NCI-H1105 (cell line): ENCODE measurements around the gene IL36B.
"Not testable (repeated sequence)": the region's sequence is repeated elsewhere in the genome, so short reads cannot be mapped to it uniquely, and the experiment has no call there.

Experiments
- DNase-seq: peaks from one replicate; lab custom pipeline; 2025; lab: John Stamatoyannopoulos, UW

The IL36B gene

DNA sequence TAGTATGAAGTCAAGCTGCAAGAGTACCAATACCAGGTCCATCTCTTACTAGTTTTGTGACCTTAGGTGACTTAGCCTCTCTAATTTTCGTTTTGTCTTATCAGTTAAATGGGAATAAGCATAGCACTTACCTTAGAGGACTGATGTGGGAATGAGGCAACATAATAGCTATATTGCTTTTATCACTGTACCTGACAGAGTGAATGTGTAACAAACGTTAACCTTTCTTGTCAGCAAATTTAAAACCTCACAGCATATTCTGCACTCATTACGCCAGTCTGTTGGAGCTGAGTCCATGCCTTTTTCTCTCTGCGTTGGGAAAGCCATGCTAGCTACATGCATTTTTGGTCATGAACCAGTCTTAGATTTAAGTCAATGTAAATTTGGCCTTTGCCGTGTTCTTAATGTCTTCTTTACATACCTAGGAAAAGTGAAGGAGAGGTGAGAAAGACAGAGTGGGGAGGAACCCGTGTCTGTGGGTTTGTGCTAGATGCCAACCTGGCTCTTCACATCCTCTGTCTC lies at the start of gene IL36B:
TSS of gene IL36B (minus strand) at position 472 of the 522 bp plus-strand sequence.
- no peak for DNase-seq

DNA sequence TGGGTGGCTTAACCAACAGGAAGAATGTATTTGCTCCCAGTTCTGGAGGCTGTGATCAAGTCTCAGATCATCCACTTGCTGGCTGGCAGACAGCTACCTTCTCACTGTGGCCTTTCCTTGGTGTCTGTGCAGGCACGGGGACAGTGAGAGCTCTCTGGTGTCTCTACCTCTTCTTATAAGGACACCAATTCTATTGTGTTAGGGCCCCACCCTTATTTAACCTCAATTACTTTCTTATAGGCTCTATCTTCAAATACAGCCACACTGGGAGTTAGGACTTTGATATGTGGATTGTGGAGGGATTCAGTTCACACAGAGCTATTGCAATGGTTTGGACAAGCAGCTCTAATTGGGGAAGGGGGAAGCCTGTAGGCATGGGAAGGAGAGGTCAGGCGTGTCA lies 49.5 kb upstream of the IL36B start:
- DNase-seq: no peak

DNA sequence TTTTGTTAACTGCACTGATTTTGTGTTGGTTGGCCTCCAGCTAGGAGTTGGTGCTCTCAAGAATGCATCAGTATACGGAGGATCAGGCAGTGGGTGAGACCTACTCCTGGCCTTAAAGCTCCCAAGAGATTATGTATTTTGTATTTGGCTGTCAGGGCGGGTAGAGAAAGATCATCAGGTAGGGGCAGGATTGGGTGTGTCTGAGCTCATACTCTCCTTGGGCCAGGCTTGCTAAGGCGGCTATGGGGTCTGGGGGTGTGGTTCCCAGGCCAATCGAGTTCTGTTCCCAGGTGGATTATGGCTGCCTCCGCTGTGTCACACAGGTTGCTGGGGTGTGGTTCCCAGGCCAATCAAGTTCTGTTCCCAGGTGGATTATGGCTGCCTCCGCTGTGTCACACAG lies 45.9 kb upstream of the IL36B start:
- DNase-seq: no peak

- DNase-seq: no peak
These were observed 45.4 kb upstream of the IL36B start for GRCh38 chr2:113098041-113098440.

DNA sequence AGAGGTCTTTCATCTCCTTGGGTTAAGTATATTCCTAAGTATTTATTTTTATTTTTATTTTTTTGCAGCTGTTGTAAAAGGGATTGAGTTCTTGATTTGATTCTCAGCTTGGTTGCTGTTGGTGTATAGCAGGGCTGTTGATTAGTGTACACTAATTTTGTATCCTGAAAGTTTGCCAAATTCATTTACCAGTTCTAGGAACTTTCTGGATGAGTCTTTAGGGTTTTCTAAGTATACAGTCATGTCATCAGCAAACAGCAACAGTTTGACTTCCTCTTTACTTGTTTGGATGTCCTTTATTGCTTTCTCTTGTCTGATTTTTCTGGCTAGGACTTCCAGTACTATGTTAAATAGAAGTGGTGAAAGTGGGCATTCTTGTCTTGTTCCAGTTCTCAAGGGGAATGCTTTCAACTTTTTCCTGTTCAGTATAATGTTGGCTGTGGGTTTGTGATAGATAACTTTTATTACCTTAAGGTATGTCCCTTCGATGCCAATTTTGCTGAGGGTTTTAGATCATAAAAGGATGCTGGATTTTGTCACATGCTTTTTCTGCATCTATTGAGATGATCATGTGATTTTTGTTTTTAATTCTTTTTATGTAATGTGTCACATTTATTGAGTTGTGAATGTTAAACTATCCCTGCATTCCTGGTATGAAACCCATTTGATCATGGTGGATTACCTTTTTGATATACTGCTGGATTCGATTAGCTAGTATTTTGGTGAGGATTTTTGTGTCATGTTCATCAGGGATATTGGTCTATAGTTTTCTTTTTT lies 44.4 kb upstream of the IL36B start:
- DNase-seq: not testable (repeated sequence)

GRCh38 chr2:113096306-113096705 lies 43.6 kb upstream of the IL36B start:
- not testable (repeated sequence) for DNase-seq

GRCh38 chr2:113093613-113093977 lies 40.9 kb upstream of the IL36B start:
- no peak for DNase-seq

- DNase-seq: no peak
These were observed 40.4 kb upstream of the IL36B start for GRCh38 chr2:113092864-113093612.

DNA sequence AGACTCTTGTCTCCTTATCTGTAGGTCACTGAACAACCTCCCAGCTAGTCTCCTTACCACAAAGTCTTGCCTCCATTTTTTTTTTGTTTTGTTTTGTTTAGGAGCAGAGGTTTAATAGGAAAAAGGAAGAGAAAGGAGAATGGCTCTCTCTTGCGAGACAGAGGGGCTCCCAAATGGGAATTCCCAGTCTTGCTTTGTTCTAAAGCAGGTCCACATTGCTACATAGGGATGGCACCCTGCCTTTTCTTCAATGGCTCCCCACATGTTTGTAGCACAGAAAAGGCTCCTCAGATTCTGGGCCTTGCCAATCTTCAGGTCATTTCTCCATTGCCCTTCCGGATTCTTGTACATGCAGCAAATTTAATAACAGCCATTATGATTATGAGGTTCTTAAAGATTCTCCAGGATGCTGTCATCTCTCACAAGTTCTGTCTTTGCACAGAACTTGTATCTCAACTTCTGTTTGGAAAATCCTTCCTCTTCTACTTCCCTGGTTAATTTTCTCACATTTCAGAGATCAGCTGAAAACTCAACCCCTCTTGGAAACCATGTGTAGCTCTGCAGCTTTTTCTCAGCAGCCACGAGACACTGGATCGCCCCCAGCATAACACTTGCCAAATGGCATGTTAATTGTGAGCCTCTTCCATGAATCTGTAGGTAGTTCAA lies 38.7 kb upstream of the IL36B start:
- no peak for DNase-seq

GRCh38 chr2:113089916-113090315 lies 37.2 kb upstream of the IL36B start:
- no peak for DNase-seq

DNA sequence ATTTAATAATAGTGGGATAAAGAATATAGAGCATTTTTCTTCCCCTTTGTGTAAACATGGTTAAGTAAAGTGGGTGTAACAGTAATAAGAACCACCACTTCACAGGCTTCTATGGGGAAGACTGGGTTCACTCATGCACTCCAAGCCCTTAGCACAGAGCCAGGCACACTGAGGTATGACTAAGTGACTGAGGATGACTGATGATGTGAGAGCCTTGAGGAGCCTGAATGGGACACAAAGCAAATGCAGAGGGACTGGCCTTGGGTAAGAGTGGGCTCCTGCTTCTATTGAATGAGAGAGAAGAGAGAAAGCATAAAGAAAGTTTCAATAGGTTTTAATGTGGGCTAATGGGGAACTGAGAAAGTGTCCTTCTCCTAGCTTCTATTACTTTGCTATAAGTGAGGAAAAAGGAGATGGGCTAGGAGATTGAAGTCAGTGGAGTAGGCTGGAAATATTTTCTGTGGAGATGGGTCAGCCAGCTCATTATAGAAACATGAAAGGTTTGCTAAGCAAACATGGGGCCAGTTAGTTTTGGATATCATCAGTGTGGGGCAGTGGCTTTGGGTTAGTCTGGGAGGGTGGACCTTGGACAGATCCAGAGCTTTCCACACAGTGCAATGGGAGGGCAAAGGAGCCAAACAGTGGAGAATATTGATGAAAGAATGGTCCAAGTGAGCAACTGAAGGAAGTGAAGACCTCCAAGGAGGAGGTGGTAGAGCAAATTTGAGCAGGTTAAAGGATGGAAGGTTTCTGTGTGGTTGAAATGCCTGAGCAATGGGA lies 35.7 kb upstream of the IL36B start:
- no peak for DNase-seq

DNA sequence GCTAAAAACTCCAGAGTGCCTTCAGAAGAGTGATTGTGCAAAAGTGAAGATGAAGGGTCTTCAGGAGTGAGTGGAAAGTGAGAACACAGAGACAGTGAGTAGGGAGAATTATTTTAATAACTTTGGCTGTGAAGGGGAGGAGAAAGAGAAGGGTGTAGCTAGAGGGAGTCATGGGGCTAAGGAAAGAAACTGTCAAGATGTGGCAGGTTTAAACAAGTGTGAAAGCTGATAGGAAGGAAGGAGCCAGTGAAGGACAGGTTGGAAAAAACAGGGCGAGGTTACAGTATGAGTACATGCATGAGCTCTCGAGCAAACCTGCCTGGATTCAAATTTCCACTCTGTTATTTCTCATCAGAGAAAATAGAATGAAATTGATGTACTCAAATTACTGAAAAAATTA lies 32.9 kb upstream of the IL36B start:
- DNase-seq: no peak

DNA sequence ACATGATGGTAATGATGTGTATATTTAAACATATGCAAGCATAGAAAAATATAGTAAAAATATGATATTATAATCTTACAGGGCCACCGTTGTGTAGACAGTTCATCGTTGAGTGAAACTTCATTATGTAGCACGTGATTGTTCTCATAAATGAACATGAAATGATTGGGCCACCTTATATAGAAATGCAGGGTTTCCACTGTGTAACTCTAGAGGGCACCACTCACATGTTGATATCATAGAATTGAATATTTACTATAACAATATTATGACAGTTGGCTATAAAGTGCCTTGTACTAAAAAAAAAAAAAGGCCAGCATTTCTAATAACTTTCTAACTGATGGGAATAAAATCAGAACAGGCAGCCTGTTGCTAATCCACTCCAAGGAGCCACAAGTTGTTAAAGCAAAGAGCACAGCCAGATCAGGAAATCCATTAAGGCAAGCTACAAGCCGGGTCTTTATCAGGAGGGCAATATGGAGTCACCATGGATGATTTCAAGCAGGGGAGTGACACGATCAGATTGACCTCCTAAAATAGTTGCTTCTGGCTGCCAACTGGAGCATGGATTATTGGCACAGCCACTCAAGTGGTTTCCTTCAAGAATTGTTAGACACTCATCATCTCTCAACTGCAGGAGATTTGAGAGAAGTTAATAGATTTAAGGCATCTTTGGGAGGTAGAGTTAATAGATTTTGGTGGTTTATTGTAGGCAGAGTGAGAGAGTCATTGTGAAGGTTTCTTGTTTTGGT lies 31.8 kb upstream of the IL36B start:
- DNase-seq: no peak

GRCh38 chr2:113083296-113083695 lies 30.6 kb upstream of the IL36B start:
- DNase-seq: no peak

GRCh38 chr2:113081488-113082210 lies 29.0 kb upstream of the IL36B start:
- DNase-seq: no peak

DNA sequence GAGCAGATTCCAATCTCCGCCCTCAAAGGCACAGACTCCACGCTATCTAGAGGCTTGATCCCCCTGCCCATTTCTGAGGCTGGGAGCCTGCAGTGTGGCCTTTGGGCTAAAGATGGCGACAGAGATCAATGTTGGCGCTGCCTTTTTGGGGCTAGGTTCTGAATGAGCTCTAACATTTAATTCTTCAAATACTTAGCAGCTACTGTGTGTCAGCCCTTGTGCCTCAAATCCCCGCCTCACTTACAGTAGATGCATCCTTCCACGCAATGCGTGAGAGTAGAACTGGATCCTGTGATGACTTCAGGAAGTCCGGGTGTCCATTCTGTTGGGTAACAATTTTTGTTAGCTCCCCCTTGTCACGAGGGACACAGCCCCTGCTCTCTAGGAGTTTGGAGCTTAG lies 27.5 kb upstream of the IL36B start:
- no peak for DNase-seq

DNA sequence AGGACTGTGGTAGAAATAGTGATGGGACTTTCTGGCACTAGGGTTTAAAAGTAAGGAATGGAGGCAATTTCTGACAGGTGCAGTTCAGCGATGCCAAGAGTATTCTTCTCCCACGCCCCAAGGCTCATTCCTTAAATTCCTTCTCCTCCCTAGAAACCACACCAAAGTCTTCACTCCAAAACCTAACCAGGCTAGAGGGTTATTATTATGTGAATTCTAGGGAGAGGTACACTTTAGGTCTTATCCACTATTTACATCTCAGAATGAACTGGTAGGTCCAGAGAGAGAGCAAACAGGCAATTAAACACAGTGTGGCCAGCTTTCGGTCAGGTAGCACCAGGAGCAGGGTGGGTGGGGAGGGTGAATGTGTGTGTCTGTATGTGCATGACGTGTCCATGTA lies 26.5 kb upstream of the IL36B start:
- no peak for DNase-seq

DNA sequence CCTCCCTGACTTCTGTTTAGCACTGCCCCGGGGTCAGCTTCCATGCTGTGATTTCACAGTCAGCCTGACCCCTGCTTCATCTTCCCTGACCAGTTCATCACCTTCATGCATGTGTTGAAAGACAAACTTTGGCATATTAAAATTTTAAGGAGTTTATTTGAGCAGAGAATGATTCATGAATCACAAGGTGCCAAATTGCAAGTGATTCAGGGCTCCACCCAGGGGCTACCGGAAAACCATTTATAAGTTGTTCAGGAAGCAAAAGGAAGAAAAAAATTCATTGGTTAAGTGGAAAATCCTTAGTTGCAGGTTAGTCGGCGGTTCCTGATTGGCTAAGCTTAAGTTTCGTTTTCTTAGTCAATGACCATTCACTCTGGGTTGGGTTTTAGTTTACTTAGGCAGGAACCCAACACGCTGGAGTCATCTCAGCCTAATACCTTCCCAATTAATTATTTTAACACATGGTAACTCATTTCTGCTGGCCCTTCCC lies 25.7 kb upstream of the IL36B start:
- no peak for DNase-seq

DNA sequence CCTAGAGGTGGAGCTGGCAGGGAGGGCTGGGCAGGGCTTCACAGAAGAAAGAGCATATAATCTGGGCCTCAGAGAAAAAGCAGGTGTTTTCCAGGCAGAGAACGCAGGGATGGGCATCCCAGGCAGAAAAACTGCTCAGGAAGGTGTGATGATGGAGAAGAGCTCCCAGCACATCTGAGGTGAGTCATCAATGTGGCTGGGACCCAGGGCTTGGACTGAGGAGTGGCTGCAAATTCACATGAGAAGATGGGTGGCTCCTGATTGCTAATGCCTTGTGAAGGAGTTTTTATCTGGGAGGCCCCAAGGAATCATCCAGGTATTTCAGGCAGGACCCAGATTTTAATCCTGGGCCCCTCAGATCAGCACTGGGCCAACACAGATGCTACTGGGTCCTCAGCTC lies 25.3 kb upstream of the IL36B start:
- DNase-seq: no peak

- DNase-seq: no peak
These were observed 24.4 kb upstream of the IL36B start for GRCh38 chr2:113076954-113077669.
